HG02623 (cell line): ENCODE data around the gene ANKFY1.

Experiments used
- ATAC-seq: cut with Tn5 transposase; IDR thresholded peaks from one replicate; pipeline ENCODE4 v1.9.1; 2021; ENCODE audit warnings: moderate library complexity; ENCODE audit not compliant: unreplicated experiment

Gene ANKFY1

DNA sequence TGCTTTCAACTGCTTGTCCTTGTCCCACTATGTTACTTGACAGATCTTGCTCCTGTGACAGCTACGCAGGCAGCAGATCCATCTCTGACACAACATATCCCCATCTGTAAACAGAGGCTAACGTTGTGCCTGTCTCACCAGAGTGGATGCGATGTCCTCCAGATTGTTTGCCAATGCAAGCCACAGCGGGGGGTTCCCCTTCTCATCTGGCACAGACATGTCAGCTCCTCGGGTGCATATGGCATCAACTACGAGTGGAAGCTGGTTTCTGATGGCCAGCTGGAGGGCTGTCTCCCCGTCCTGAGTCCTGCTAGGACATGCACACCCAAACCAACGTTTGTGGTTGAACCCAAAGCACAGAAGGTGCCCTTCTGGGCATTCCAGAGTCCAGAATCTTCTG, 81.7 kb downstream of the ANKFY1 start:
- no peak for ATAC-seq

GRCh38 chr17:4180791-4181190, 83.0 kb downstream of the ANKFY1 start:
- ATAC-seq, result no peak

DNA sequence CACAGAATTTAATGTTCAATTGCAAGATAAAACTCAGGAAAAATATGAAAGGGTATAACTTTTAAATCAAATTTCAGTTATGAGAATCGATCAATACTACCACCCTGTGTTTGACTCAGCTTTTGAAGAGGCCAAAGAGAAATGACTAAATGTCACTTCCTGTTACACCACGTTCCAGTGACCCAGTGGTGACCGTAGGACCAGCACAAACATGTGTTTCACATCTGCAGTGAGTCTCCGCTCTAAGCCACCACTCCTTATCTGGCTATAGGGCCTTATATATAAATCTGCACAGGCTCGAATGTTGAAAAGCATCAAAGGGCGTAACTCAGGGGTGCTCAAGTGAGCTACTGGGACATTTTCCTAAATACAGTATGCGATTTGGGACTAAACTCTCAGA, 84.7 kb downstream of the ANKFY1 start:
- no peak for ATAC-seq

GRCh38 chr17:4178651-4179050, 85.1 kb downstream of the ANKFY1 start:
- no peak for ATAC-seq

DNA sequence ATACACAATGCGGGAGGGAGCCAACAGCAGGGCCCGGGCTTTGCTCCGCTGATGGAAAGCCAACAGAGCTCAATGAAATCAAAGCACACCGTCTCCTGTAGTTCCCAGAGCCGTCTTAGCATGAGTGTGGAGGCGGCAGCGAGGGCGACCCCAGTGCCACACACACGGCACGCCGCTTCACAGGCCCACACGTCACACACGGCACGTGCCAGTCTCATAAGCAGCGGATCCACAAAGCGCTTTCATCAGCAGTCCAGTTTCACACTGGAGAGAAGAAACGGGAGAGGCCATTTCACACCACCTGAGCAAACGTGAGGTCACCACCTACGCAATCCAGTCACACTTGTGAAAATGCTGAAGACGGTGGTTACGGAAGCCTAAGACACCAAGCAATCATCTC, 86.0 kb downstream of the ANKFY1 start:
- ATAC-seq, result no peak

- ATAC-seq, result no peak
These were observed 86.8 kb downstream of the ANKFY1 start for GRCh38 chr17:4176808-4177472.

GRCh38 chr17:4175921-4176807, 87.6 kb downstream of the ANKFY1 start:
- no peak for ATAC-seq

GRCh38 chr17:4174556-4174955, 89.2 kb downstream of the ANKFY1 start:
- no peak for ATAC-seq

DNA sequence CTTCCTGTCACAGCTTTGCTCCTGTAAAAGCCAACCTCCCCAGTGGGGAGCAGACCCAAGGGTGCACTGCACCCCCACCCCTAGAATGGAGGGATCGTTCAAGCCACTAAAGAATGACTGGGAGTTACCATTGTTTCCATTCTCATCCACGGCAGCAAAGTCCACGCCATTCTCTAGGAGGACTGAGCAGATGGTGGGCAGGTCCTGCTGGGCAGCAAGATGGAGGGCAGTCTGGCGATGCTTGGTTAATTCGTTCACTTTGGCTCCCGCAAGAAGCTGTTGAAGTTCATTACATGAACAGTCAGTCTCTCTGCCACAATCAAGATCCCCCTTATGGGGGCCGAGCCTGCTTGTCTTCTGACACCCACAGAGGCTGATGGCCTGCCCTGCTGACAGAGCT, 90.0 kb downstream of the ANKFY1 start:
- no peak for ATAC-seq

DNA sequence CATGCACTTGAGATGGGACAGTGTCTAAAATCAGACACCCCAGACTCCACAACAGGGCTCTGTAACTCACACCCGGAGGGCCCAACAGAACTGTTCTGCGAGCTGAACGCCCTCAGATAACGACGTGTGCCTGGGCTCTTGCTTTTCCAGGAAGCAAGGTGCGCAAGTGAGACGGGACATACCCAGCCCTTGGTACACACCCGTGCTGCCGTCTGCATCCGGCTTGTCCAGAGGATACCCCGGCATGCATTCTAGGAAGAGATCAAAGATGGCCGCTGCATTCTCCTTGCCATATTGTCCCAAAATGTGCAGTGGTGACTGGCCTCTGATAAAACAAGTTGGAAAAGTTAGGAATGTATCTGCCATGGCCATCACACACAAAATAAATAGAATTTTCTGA, 91.4 kb downstream of the ANKFY1 start:
- ATAC-seq, result no peak

- ATAC-seq, result no peak
These were observed 93.0 kb downstream of the ANKFY1 start for GRCh38 chr17:4170639-4171280.

- no peak for ATAC-seq
These were observed 96.0 kb downstream of the ANKFY1 start for GRCh38 chr17:4167786-4168185.

GRCh38 chr17:4166419-4166818, 97.4 kb downstream of the ANKFY1 start:
- no peak for ATAC-seq

- ATAC-seq, result no peak
These were observed 98.3 kb downstream of the ANKFY1 start for GRCh38 chr17:4165301-4166010.

DNA sequence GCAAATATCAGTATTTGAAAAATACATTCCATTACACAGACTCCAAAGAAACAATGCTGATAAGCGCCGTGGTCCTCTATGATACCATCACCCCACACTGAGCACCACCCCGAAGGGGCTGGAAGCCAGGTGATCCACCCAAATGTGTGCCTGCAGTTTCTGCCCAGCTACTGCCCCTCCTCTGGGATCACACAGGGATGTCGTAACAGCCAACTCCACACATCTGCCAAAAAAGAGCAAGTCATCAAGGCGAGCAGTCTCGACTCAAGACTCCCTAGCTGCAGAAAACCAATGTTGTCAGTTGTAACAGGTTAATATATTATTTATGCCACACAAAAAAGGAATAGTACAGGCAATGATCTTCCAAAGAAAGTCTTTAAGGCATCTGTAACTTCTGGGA, 99.8 kb downstream of the ANKFY1 start:
- ATAC-seq, result no peak

DNA sequence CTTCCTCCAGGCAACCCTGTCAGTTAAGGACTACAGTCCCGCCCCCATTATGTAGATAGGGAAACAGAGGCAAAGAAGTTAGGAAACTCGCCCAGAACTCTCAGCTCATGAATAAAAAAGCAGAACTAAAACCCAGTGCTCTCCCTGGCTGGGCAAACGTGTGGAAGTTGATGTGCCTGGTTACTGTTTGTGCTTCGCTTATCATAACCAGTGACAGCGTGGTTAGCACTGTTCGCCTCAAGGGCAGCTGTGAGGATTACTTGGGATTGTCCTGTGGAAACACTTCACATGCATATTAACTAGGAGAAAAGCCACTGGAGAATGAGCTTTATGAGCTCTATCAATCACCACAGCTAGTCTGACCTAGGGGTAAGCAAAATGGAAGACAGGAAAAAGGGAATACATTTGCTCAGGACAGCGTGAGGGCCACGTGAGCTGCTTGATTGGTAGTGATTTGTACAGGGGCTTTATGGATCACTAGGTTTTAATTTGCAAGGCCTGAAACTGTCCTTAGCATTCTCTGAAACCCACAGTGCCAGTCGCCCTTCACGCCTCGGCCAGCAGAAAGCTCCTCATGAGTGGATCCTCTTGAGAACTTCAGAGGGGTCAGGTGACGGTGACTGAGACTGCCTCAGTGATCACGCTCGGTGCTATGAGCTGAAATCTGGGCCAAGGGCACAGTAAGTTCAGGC, 100.9 kb downstream of the ANKFY1 start:
- ATAC-seq, result no peak

- ATAC-seq, result no peak
These were observed 101.5 kb downstream of the ANKFY1 start for GRCh38 chr17:4162321-4162720.

DNA sequence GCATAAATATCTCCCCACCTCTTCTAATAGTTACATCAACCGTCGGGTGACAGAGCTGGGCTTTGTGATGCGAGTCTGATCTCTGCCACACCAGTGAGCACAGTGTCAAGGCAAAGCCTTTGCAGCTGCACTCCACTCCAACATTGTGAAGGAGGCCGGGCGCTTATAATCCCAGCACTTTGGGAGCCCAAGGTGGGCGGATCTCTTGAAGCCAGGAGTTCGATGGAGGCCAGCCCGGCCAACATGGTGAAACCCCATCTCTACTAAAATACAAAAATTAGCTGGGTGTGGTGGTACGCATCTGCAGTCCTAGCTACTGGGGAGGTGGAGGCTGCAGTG, 101.8 kb downstream of the ANKFY1 start:
- no peak for ATAC-seq

GRCh38 chr17:4161192-4161966, 102.4 kb downstream of the ANKFY1 start:
- ATAC-seq, result no peak

- no peak for ATAC-seq
These were observed 103.4 kb downstream of the ANKFY1 start for GRCh38 chr17:4160294-4160859.
